SHP77 treated with DMSO at 0.1 percent for 48 hours (cell line): ENCODE results near the gene AKT1.
"Not testable (repeated sequence)": the region's sequence is repeated elsewhere in the genome, so short reads cannot be mapped to it uniquely, and the experiment has no call there.

Source experiments
- DNase-seq: peaks from one replicate; lab custom pipeline; 2025; lab: John Stamatoyannopoulos, UW

Gene AKT1

DNA sequence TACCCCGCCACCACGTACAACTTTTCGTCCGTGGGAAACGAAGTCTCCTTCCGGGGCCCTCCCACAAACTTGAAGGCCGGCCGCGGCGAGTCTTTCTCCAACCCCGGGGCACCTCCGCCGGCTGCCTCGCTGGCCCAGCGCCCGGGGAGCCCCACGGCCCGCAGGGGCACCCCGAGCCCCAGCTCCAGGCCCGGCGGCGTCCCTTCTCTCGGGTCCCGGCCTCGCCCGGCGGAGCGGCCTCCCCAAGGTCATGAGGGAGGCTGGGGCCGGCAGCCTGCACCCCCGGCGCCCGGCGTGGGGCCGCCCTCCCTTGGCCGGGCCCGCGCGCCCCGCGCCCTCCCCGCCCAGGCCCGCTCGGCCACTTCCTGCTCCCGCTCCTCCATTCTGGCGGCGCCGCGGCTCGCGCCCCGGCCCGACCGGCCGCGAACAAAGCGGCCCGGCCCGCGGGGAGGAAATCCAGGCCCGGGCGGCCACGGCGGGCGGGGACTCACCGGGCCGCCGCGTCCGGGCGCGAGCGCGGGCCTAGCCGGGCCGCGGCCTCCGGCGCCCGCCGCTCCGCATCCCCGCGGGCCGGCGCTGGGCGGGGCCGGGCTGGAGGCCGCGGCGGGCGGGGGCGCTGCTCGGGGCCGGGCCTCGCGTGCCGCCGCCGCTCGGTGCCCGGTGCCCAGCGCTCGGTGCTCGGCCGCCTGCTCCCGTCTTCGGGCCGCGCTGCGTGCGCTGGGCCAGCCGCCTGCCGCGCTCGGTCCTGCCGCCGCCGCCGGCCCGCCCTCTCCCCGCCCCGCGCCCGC lies at the start of gene AKT1:
TSS of gene AKT1 (minus strand) at position 756 of the 788 bp plus-strand sequence. CDS start 3,105 bp downstream, outside the sequence.
- DNase-seq, result no peak

DNA sequence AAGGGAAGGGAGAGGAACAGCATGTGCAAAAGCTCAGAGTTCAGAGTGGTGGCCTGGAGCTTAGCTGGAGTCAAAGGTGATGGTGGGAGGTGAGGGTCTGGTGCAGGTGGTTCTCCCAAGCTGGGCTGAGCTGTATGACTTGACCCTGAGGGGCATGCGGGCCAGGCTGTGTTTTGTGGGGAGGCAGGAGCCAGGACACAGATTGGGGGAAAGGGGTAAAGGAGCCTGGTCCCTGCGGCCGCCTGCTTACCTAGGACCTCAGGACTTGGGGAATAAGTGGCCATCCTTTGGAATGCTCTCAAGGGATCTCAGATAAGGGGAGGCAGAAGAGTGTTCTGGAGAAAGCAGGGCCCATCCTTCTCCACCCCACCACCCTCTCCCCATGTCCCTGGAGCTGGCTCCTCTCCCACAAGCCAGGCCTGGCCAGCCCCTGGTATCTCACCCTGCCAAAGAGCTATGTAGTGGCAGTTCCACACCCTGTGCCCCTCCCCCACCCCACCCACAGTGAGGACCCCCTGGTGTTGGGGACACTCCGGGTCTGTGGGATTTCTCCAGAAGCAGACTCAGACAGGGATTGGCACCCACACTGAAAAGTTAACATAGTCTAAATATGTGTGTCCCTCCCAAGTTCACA lies 49.6 kb upstream of the AKT1 start:
- no peak for DNase-seq

DNA sequence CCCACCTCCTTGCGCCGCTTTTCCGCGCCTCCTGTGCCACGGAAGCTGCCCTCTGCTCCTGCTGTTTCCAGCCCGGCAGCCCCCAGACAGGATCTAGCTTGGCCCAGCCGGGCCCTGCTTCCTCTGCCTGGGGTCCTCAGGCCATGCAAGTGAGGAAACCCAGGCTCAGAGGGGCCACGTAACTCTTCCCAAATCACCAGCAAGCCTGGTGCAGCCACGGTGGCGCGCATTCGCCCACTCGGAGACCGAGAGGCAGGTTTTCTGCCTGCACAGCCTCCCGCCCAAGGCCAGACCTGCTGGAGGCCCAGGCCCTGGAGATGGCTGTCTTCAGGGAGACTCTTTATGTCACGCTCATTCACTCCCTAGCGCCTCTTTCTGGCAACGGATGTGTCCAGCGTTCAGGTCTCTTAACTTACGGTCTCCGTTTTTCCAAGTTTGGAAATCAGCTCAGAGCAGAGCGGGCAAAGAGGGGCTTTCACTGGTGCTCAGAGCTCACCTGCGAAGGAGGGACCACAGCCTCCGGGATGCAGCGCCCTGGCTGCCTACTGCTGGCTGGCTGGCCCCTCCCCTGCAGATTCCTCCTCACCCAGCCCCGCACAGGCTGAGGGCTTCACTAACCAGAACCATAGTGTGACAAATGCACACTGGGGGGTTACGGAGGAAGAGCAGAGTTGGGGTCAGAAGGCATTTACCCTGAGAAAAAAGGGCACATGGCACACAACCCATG lies 48.9 kb upstream of the AKT1 start:
- DNase-seq, result no peak

DNA sequence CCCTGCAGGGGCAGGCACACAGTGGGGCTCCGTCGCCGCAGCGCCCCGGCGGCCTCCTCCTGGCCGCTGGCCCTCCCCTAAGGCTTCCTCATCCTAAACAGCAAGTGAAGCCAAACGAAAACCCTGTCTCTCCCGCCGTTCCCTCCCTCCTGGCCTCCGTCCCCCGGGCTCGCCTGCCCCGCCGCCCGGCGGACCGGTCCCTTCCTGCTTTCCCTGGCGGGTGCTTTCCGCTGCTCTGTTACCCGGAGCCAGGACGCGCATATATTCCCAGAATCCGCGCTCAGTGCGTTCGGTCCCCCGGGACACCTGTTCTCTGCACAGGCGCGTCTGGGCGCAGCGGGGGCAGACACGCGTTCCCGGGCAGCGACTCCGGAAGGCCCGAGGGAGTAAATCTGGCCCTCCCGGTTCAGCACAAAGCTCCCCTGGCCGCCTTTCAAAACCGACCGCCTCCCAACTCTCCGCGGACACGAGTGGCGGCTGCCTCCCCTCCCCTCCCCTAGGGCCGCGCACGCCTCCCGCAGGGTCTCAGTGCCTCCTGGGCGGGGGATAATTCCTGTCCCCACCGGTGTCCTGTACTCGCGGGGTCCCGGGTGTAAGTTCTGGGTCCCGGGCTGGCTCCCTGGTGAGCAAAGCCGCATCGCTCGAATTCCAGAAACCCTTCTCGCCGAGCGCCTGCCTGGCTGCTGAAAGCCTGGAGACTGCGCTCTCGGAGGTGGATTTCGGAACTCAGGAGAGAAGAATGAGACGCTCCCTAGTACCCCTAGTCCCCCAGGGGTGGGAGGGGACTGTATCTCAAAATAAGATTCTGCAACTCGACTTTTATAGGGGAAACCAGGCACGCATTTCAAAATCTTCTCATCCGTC lies 48.1 kb upstream of the AKT1 start:
- DNase-seq, result no peak

DNA sequence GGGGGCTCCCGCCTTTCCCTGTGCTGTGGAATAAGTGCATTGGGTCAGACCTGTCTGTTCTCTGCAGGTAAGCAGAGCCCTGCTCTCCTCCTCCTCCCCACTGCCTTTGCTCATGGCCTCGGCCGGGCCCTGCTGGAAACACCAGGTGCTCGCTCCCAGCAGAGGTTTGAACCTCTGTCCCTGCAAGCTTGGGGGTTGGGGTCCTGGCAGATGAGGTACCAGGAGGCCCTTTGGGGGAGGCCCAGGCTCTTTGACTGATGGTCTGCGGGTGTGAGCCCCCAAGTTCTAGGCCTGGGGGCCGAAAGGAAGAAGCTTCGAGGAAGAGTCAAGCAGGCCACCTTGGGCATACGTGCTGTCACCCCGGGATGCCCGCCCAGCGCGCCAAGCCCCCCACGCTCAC lies 47.5 kb upstream of the AKT1 start:
- DNase-seq, result no peak

DNA sequence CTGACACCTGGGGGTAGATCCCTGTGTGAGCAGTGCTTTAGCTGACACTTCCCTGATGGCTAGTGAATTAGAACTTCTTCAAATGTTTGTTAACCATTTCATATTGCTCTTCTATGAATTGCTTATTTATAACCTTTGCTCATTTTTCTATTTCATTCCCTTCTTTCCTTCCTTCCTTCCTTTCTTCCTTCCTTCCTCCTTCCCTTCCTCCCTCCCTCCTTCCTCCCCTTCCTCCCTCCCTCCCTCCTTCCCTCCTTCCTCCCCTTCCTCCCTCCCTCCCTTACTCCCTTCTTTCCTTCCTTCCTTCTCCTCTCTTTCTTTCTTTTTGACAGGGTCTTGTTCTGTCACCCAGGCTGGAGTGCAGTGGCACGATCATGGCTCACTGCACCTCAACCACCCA lies 46.2 kb upstream of the AKT1 start:
- DNase-seq, result no peak

DNA sequence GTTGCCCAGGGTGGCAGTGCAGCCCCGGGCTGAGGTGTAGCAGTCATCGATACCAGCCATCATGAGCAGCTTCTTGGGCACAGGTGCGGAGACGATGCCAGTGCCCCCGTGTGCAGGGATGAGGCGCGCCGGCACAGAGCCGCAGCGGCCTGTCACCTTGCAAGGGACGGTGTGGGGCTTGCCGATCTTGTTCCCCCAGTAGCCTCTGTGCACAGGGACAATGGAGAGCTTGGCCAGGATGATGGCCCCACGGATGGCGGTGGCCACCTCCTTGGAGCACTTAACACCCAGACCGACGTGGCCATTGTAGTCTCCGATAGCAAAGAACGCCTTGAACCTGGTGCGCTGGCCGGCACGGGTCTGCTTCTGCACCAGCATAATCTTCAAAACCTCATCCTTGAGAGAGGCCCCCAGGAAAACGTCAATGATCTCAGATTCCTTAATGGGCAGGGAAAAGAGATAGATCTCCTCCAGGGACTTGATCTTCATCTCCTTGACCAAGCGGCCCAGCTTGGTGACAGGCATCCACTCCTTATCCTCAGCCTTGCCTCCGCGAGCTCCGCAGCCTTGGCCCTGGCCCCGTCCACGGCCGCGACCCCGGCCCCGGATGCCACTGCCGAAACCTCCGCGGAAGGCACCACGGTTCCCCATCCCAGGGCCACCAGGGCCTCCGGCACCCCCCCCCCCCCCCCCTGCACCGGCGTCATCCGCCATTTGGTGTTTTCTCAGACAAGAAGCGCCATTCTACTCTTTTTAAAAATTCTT lies 40.8 kb upstream of the AKT1 start:
- not testable (repeated sequence) for DNase-seq

DNA sequence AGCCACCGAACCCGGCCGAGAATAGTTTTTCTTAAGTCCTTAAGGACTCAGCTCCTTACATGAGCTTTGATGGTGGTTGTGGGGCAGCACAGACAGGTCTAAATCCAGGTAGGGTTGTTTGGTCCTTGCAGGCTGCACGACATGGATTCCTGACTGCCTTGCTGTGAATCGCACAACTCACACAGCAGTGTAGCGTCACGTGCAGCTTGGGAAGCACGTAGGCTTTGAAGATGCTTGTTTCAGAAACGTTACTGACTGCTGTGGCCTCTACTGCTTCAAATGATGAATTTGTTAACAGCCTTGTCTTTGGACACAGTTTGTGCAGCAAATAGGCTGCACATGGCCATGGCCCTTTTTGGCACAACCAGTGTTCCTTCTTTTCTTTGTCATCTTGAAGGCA lies 35.2 kb upstream of the AKT1 start:
- DNase-seq, result no peak

DNA sequence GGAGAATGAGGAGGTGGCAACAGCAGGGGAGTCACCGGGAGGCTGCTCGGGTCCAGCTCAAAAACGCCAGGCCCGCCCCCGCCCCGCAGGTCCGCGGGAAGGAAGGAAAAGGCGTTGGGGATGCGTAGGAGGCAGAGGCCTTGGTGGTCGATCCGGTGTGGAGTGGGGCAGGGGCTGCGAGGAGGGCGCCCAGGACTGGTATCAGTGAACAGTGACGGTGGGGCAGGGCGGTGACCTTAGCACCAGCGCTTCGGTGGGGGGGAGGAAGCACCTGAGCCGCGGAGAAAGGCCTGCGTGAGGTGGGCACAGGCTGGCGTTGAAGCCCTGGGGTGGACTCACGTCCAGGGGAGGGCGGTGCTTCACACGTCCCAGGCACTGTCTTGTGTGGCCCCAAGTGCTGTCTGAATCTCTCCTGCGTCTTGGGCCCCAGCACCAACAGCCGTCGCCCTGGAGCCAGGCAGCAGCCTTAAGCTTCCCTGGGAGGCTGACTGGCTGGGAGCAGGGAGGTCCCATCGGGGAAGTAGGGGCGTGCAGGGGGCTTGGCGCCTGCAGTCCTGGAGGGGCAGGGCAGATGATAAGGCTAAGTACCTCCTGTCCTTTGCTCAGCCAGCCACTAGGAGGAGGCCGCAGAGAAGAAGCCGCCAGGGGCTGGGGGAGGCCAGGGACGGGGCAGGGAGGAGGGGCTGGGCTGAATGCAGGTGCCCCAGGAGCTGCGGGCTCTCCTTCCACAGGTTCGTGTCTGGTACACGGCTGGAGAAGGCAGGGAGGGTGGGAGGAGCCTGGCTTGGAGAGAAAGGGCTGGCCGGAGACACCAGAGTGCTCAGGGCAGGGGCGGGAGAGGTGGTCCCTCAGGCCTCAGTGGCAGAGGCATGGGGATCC lies 31.9 kb upstream of the AKT1 start:
- peak; percentile 3 for DNase-seq

DNA sequence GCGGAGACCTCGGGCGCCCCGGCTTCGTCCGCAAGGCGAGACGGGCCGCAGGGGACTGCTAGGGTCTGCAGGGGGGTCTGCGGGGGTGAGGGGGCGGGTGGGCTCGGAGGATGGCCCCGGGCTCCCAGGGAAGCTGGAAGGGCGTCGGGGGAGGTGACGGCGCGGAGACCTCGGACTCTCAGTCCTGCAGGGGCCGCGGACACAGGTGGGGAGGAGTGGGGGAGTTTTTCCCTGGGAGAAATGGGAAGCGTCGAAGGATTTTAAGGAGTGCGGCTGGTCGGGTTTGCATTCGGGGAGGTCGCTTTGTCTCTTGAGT lies 31.3 kb upstream of the AKT1 start:
- no peak for DNase-seq

DNA sequence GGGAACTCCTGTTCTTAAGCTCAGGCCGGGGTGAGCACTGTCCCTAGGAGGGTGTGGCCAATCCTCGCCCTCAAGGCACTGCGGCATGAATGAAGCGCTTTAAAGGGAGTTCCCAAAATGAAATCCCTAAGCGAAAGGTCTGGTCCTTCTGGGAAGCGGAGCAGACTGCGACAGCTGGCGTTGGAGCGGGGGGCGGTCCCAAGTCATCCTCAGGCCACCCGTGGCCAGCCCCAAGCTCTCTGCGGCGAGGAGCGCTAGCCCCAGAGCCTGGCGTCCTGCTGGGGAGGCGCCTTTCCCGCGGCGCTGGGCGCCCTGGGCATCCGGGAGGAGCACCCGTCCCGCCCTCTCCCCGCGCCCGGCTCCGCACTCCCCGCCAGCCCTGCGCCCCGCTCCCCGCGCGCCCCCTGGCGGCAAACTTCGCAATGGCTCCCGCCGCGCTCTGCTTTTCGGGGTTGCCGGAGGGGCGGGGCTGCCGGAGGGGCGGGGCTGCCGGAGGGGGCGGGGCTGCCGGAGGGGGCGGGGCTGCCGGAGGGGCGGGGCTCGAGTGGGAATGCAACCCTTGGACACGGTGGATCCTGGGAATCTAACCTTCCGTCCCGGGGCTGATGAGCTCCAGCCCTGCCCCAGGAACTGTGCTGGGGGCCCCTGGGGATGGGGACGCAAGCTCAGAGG lies 30.8 kb upstream of the AKT1 start:
- peak; percentile 31 for DNase-seq

DNA sequence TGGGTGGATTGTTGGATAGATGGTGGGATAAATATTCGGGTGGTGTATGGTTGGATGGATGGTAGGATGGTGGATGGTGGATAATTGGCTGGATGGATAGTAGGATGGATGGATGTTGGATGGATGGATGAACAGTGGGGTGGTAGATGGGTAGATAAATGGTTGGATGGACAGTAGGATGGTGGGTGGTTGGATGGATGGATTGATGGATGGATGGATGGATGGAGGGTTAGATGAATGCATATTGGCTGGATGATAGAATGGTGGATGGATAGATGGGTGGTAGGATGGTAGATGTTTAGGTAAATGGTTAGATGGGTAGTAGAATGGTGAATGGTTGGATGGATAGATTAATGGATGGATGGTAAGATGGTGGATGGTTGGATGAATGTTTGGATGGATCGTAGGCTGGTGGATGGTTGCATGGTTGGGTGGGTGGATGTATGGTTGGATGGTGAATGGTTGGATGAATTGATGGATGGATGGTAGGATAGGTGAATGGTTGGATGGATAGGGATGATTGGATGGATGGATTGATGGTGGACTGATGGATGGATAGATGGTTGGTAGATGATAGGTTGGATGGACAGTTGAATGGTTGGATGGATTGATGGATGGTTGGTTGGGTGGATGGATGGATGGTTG lies 28.9 kb upstream of the AKT1 start:
- DNase-seq, result no peak

DNA sequence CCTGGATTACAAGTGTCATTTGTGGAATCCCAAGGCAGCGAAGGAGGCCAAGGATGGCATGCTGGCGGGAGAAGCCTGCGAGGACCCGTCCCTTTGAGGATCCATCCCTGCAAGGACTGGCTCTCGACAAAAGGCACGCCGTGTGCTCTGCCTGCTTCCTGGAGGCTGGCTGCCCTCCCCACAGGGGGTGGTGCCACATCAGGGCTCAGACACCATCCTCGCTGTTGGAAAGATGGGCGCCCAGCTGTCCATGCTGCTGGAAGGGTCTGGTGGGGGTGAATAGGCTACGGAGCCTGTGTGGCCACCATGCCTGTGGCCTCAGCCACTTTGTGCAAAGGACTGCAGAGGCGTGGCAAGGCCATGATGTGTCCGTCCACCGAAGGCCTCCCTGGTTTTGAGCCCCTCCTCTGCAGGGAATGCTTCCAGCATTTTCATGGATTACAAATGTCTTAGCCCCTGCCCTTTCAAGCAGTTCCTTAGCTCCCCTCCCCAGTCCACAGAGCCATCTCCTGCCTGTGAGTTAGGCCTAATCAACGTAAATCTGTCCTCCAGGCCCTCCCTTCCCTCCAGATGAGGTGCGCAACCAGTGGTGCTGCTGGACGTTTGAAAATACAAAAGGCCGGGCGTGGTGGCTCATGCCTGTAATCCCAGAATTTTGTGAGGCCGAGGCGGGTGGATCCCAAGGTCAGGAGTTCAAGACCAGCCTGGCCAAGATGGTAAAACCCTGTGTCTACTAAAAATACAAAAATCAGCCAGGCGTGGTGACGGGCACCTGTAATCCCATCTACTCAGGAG lies 27.5 kb upstream of the AKT1 start:
- no peak for DNase-seq

DNA sequence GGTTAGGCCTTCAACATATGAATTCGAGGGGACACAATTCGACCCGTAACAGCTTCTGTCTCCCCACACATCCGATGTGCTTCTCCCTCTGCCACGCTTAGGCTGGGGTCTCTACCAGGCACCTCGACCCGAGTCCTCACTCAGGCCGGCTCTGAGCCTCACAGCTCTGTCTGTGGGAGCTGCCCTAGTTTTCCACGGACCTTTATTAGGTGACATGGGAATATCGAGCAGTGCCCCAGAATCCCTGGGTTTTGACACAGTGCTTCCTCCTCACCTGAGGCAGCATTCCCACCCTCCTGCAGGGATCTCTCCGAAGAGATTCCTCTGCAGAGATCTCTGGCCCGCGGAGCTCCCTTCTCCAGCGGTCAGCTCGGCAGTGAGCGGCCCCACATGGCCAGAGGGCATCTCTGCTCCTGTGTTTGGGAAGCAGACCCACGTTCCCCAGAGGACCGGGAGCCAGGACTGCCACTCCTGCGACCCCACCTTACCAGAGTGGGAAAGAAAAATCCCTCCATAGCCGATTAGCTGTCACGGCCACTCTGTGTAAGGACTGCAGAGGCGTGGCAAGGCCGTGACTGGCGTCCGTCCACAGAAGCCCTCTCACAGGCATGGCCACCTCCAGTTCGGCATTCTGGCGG lies 26.5 kb upstream of the AKT1 start:
- DNase-seq, result no peak

DNA sequence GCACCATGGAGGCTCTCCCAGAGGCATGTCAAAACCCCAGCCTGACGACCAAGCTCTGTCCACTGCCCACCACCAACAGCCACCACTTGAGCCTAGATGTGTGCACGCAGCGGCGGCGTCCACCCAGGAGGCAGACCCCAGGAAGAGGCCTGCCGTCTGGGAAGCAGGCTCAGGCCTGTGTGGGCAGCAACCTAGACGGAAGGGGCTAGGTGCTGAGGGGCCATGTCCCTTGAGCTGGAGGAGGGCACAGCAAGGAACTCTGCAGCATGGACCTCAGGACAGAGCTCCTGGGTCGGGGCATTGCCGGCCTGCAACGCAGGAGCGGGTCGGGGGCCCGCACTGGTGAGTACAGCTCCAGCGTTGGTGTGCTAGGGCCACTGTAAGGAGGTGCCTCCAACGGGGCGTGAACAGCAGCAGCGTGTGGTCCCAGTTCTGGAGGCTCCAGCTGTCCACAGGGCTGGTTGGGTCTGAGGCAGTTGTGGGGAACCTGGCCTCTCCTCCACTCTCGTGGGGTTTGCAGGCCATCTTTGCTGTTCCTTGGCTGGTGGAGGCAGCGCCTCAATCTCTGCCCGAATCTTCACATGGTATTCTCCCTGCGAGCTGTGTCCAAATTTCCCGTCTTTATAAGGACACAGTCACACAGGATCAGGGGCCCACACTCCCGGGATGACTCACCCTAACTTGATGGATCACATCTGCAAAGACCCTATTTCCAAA lies 25.8 kb upstream of the AKT1 start:
- DNase-seq, result no peak

DNA sequence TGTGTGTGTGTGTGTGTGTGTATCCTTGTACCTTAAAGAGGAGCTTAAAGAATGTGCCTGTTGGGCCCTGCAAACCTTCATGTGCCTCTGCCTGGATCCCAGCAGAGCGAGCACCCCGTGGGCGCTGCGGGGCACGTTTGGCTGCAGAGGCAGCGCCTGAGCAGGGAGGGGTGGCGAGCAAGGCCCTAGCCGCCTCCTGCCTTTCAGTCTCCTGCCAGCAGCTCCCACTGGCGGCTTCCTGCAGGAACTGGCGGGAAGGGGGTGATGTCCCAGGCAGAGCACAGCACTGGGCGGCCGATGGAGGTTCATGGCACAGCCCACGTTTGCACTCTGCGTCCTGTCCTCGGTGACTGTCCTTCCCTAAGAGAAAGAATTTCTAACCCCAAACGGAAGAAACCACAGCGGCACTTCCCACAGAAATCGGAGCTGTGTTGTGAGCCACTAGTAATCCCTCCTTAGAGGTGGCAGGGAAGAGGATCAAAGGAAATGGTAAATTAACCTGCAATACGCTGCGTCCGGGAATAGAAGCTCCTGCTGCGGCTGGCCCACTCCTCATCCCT lies 25.2 kb upstream of the AKT1 start:
- DNase-seq, result no peak

DNA sequence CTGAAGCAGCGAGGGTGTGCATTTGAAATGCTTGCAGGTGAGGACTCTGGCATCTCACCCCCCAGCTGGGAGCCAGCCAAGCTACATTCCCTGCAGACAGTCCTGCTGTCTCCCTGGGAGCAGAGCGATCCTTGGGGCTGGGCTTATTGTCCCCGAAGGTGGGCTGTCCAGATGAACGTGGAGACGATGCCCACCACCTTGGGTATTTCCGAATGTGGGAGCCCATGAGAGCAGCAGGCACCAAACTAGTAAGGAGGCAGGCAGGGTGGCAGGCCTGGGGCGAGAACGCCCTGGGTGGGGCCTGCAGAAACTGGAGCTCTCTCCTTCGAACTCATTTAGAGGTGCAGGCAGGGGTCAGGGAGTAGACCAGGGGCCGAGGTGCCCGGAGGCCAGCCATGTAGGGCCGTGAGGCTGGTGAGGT lies 23.8 kb upstream of the AKT1 start:
- DNase-seq, result no peak
